BJ (cell line): ENCODE measurements around the gene TMEM79. TPM values are rescaled to one million over a fixed set of nuclear protein-coding genes. Genes with fewer than 3 reads are reported as not detected.

Source experiments
- CTCF ChIA-PET: fragments of 350-600 bp; formaldehyde crosslinking; extraction: SDS; loops from one replicate; lab custom pipeline; 2021; ENCODE audit warnings: antibody characterized with exemption, inconsistent platforms; lab: Yijun Ruan, JAX
- POLR2A ChIA-PET: fragments of 300-600 bp; sonication (Branson Sonifier 250); formaldehyde crosslinking; extraction: SDS; loops from one replicate; lab custom pipeline; 2021; ENCODE audit warnings: antibody characterized with exemption; lab: Charles Lee
- DNase-seq: peaks from one replicate; pipeline ENCODE4 v3.0.0-alpha.2; 2011; ENCODE audit warnings: low read depth
- H3K27me3 ChIP-seq: 2 replicates; pipeline ENCODE4 v1.6.0; 2011; ENCODE audit warnings: low read length; ENCODE audit not compliant: control insufficient read depth, insufficient read depth
- H3K36me3 ChIP-seq: 2 replicates; pipeline ENCODE4 v1.5.1; 2011; ENCODE audit warnings: low read length; ENCODE audit not compliant: control insufficient read depth, insufficient read depth
- H3K4me3 ChIP-seq: 2 replicates; pipeline ENCODE4 v1.5.1; 2011; ENCODE audit warnings: low read depth, mild to moderate bottlenecking, control low read depth, low read length
- polyA plus RNA-seq: library from polyadenylated mRNA; depleted of rRNA; stranded (reverse); fragments of >200 nt; gene quantifications from 2 replicates; pipeline ENCODE4 v1.2.3, GENCODE V29; 2011; rRNA removed
- TF ChIP-seq, protein P1 (sequence below): IDR thresholded peaks from 2 replicates; pipeline ENCODE4 v1.5.1; 2011; ENCODE audit warnings: low read depth, mild to moderate bottlenecking, control low read depth, inconsistent platforms, low read length, moderate library complexity; ENCODE audit not compliant: insufficient read depth

The TMEM79 gene
- polyA plus RNA-seq, 1 experiment, result 3.3 TPM

DNA sequence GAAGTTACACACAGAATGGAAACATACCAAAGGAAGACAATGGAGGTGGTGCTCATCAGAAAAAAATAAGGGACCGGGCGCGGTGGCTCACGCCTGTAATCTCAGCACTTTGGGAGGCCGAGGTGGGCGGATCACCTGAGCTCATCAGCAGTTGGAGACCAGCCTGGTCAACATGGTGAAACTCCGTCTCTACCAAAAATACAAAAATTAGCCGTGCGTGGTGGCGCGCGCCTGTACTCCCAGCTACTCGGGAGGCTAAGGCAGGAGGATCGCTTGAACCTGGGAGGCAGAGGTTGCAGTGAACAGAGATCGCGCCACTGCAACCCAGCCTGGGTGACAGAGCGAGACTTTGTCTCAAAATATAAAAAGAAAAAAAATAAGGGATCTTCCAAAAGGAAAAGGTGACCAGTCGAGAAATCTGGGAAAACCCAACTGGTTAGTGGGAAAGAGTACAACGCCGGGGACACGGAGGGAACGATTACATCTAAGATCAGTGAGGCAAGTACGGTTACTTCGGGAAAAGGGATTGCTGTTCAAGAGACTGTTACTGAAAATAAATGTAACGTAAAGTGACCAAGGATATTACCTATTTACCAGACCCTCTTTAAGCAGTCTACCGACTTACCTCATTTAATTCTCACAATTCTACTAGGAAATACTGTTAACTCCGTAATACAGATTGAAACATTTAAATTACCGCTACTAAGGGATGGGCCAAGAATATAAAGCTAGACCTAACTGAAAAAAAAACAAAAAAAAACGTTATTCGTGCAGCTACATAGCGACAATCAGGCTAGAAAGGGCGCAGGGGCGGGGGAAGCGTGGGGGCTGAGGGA is 53.1 kb downstream of the TMEM79 start:
- H3K36me3 ChIP-seq, result peaks cover 3% of the 10 kb centered on the region
- CTCF ChIA-PET, result interaction anchor here (0.9 to 1.4 kb wide), 4 partner anchors 9 to 21 kb away, joined by 3 to 4 read pairs (median 4); no protein-coding TSS in a partner anchor
- TF ChIP-seq, protein P1, sequence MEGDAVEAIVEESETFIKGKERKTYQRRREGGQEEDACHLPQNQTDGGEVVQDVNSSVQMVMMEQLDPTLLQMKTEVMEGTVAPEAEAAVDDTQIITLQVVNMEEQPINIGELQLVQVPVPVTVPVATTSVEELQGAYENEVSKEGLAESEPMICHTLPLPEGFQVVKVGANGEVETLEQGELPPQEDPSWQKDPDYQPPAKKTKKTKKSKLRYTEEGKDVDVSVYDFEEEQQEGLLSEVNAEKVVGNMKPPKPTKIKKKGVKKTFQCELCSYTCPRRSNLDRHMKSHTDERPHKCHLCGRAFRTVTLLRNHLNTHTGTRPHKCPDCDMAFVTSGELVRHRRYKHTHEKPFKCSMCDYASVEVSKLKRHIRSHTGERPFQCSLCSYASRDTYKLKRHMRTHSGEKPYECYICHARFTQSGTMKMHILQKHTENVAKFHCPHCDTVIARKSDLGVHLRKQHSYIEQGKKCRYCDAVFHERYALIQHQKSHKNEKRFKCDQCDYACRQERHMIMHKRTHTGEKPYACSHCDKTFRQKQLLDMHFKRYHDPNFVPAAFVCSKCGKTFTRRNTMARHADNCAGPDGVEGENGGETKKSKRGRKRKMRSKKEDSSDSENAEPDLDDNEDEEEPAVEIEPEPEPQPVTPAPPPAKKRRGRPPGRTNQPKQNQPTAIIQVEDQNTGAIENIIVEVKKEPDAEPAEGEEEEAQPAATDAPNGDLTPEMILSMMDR, result no peak

DNA sequence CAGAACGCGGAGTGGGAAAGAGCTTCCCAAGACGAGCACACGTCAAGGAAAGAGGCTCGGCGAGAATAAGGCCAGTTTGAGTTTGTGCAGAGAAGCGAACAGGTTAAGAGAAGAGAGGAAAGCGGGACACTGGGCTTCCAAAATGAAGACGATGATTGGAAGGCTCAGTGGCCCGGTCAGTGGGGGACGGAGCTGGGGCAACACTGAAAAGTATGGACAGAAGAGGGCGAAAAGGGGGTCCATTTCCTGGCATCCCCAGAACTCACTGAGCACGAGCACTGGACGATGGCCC is 53.7 kb downstream of the TMEM79 start:
- peak overlapping the region; percentile 91 for H3K4me3 ChIP-seq
- CTCF ChIA-PET, result interaction anchor here (0.9 to 1.4 kb wide), 2 partner anchors 14 to 21 kb away, joined by 4 read pairs; no protein-coding TSS in a partner anchor
- no peak for DNase-seq

More for the DNA sequence above, 53.1 kb downstream of the TMEM79 start:
- no peak for DNase-seq
- POLR2A ChIA-PET, result no interaction called here
- H3K27me3 ChIP-seq, result no peaks in the 10 kb centered on the region
- H3K4me3 ChIP-seq, result peak overlapping the region; percentile 91

DNA sequence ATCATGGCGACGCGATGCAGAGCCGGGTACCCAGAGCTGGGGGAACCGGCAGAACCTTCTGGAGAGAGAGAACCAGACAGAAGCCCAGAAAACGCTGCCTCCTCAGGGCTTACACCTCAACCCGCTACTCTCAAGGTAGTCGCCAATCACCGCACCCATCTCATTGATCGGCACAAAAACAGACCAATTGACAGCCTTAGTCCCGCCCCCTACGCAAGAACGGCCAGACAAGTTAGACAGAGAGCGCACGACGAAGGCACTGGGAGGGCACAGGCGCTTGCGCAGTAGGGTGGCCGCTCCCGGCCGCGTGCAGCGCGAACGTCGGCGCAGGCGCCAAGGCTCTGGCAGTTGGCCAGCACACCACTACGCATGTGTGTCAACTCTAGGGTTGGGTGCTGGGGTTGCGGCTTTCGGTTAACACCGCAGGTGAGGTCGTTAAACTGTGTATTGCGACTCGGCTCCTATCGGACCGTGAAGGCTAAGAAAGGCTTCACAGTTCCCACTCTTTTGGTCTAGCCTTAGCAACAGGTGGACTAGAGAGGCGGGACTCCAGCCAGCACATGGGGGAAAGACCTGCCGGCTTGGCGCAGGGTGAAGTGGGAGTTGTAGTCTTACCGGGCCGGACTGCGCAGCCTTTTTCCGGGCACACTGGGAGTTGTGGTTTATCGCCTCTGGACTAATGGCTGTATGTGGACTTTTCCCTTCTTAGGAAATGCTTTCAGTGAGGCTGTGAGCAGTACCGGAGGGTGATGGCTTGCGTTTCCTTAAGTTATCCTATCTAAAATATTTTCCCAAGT is 54.3 kb downstream of the TMEM79 start, which contains the start of the genes CCT3 and TSACC:
Gene CCT3, minus strand, starts transcription at position 113 of the 797 bp plus-strand sequence. Its CDS starts 108 bp downstream, at position 5.
Gene TSACC, plus strand, starts transcription at position 347 of the 797 bp plus-strand sequence. CDS start 1,232 bp downstream, outside the sequence.
- DNase-seq, result peak; percentile 99
- TF ChIP-seq, protein P1, result no peak
- ChIA-PET POLR2A (no interaction called here), CTCF (interaction anchor here (0.9 to 1.4 kb wide), 2 partner anchors 15 to 20 kb away, joined by 4 read pairs; no protein-coding TSS in a partner anchor)
- peaks cover 3% of the 10 kb centered on the region for H3K36me3 ChIP-seq
- no peaks in the 10 kb centered on the region for H3K27me3 ChIP-seq
- peak within 1 kb of the TSS; percentile 91 for H3K4me3 ChIP-seq

More for the DNA sequence above, 53.7 kb downstream of the TMEM79 start:
- TF ChIP-seq, protein P1, result peak; percentile 26; the same call in 1 of the 2 replicates
- peaks cover 3% of the 10 kb centered on the region for H3K36me3 ChIP-seq
- POLR2A ChIA-PET, result no interaction called here
- no peaks in the 10 kb centered on the region for H3K27me3 ChIP-seq

Other genes with a start within 250 kb of the TMEM79 start
- 25.7 and 28.3 TPM in 2 replicates for gene UBQLN4, start 230.5 kb upstream of the TMEM79 start, polyA plus RNA-seq
- gene LAMTOR2, start 229.5 kb upstream of the TMEM79 start, polyA plus RNA-seq, result 60.0 and 77.4 TPM in 2 replicates
- not detected in 2 replicates for gene RAB25, start 223.2 kb upstream of the TMEM79 start, polyA plus RNA-seq
- 1.9 TPM in 2 replicates for gene MEX3A, start 201.9 kb upstream of the TMEM79 start, polyA plus RNA-seq
- 537 and 840 TPM in 2 replicates for gene LMNA, start 169.6 kb upstream of the TMEM79 start, polyA plus RNA-seq
- 0.49 and 0.77 TPM in 2 replicates for gene SEMA4A, start 130.7 kb upstream of the TMEM79 start, polyA plus RNA-seq
- gene SLC25A44, start 90.2 kb upstream of the TMEM79 start, polyA plus RNA-seq, result 21.4 and 25.8 TPM in 2 replicates
- 55.0 and 73.1 TPM in 2 replicates for gene PMF1, start 71.3 kb upstream of the TMEM79 start, polyA plus RNA-seq
- 0.26 and 0.50 TPM in 2 replicates for gene BGLAP, start 42.1 kb upstream of the TMEM79 start, polyA plus RNA-seq
- 0.06 and 0.18 TPM in 2 replicates for gene PAQR6, start 36.3 kb upstream of the TMEM79 start, polyA plus RNA-seq
- 22.8 and 32.6 TPM in 2 replicates for gene SMG5, start 1.5 kb upstream of the TMEM79 start, polyA plus RNA-seq
- gene GLMP, start 11.4 kb downstream of the TMEM79 start, polyA plus RNA-seq, result 31.9 and 41.1 TPM in 2 replicates
- not detected in 2 replicates for gene VHLL, start 15.0 kb downstream of the TMEM79 start, polyA plus RNA-seq
- gene CCT3, start 54.0 kb downstream of the TMEM79 start, polyA plus RNA-seq, result 275 and 299 TPM in 2 replicates
- 0.52 and 0.59 TPM in 2 replicates for gene TSACC, start 54.2 kb downstream of the TMEM79 start, polyA plus RNA-seq
- not detected in 2 replicates for gene RHBG, start 84.9 kb downstream of the TMEM79 start, polyA plus RNA-seq
- gene MEF2D, start 216.4 kb downstream of the TMEM79 start, polyA plus RNA-seq, result 11.7 and 15.1 TPM in 2 replicates